DOHH2 (cell line): Measurements from ENCODE around the gene PDE4D.

Experiments
- H3F3A ChIP-seq: fragments of 200-600 bp; sonication (generic), shearing (Covaris generic); 2 replicates; pipeline ENCODE4 v1.6.0; 2016; ENCODE audit warnings: antibody characterized with exemption, mild to moderate bottlenecking; ENCODE audit not compliant: control insufficient read depth, insufficient read depth
- H3K27ac ChIP-seq: fragments of 200-600 bp; sonication (generic); 2 replicates; pipeline ENCODE4 v1.5.1; 2014; ENCODE audit warnings: low read depth, mild to moderate bottlenecking, low read length, moderate library complexity
- H3K27me3 ChIP-seq: fragments of 200-600 bp; sonication (generic); 2 replicates; pipeline ENCODE4 v1.6.1; 2014; ENCODE audit warnings: mild to moderate bottlenecking, low read length, mixed read lengths; ENCODE audit not compliant: control insufficient read depth
- H3K36me3 ChIP-seq: fragments of 200-600 bp; sonication (generic); 2 replicates; pipeline ENCODE4 v1.6.1; 2014; ENCODE audit warnings: mild to moderate bottlenecking, low read length, moderate library complexity, mixed read lengths; ENCODE audit not compliant: control insufficient read depth
- H3K4me1 ChIP-seq: fragments of 200-600 bp; sonication (generic); 2 replicates; pipeline ENCODE4 v1.6.1; 2014; ENCODE audit warnings: mild to moderate bottlenecking, low read length, mixed read lengths; ENCODE audit not compliant: control insufficient read depth
- H3K4me2 ChIP-seq: fragments of 200-600 bp; sonication (generic); 2 replicates; pipeline ENCODE4 v1.6.0; 2014; ENCODE audit warnings: mild to moderate bottlenecking, low read length, moderate library complexity
- H3K4me3 ChIP-seq: fragments of 200-600 bp; sonication (generic); 2 replicates; pipeline ENCODE4 v1.5.1; 2014; ENCODE audit warnings: mild to moderate bottlenecking, low read length, mixed read lengths
- H3K79me2 ChIP-seq: fragments of 200-600 bp; sonication (generic); 2 replicates; pipeline ENCODE4 v1.6.1; 2014; ENCODE audit warnings: mild to moderate bottlenecking, low read length, mixed read lengths; ENCODE audit not compliant: control insufficient read depth
- H3K9me2 ChIP-seq: fragments of 200-600 bp; sonication (generic); replicated peaks from 2 replicates; pipeline ENCODE4 v1.6.1; 2014; ENCODE audit warnings: mild to moderate bottlenecking, low read length, mixed read lengths; ENCODE audit not compliant: control insufficient read depth
- H3K9me3 ChIP-seq: fragments of 200-600 bp; sonication (generic); 2 replicates; pipeline ENCODE4 v1.6.1; 2014; ENCODE audit warnings: antibody characterized with exemption, low read length, mixed read lengths; ENCODE audit not compliant: control insufficient read depth, insufficient read depth
- H4K20me1 ChIP-seq: fragments of 200-600 bp; sonication (generic); 2 replicates; pipeline ENCODE4 v1.6.0; 2014; ENCODE audit warnings: low read depth, mild to moderate bottlenecking, antibody characterized with exemption, low read length, moderate library complexity; ENCODE audit not compliant: control insufficient read depth, insufficient read depth
- EZH2phosphoT487 ChIP-seq: fragments of 200-600 bp; sonication (generic); IDR thresholded peaks from 2 replicates; pipeline ENCODE4 v1.6.1; 2017; ENCODE audit warnings: borderline replicate concordance, mild to moderate bottlenecking, antibody characterized with exemption, low read length, moderate library complexity, mixed read lengths
- TF ChIP-seq, protein P1 (sequence below): fragments of 200-600 bp; sonication (generic); IDR thresholded peaks from one replicate; pipeline ENCODE4 v1.5.1; 2014; ENCODE audit warnings: antibody characterized with exemption, mild to moderate bottlenecking, low read depth, low read length; ENCODE audit not compliant: poor library complexity, severe bottlenecking

PDE4D gene

DNA sequence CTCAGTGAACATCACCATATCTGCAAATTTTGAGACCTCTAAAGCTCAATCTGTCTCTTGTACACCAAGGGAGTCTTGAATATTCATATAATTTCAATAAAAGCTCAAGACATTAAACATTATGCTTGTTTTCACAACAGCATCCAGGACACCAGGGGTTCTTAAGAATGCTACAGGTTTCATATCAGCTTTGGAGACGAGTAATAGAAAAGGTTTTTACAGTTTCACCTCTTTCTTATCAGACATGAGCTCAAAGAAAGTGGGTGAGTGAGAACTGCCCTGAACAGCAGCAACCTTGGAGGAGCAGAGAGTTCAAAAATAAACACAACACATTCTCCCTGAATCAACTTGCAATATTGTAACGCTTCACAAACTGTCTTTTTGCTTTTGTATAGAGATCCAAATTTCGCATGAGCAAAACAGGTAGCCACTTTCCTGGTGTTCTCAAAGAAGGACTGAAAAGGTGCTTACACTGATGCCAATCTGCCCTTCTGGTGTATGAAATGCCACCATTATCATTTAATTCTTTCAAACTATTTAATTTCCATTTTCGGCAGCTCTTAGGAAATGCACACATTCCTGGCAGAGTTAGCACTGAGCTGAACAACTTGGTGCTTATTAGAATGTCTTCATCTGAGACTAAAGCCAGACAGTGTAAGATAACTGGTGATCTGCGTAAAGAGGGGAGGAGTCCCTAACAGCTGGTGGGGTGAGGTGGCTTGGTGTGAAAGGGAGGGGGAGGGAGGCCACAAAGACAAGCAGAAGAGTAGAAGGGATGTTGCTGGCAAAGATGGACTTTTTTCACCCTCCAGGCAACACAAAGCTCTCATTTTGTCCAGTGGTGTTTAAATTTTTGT is 535.3 kb downstream of the PDE4D start:
- H3K4me2 ChIP-seq = no peak overlapping the region
- no peak overlapping the region for H3K4me3 ChIP-seq
- H3K27ac ChIP-seq = no peak overlapping the region
- H4K20me1 ChIP-seq = no peaks in the 10 kb centered on the region
- no peaks in the 10 kb centered on the region for H3K9me3 ChIP-seq
- H3K36me3 ChIP-seq = no peaks in the 10 kb centered on the region
- TF ChIP-seq, protein P1, sequence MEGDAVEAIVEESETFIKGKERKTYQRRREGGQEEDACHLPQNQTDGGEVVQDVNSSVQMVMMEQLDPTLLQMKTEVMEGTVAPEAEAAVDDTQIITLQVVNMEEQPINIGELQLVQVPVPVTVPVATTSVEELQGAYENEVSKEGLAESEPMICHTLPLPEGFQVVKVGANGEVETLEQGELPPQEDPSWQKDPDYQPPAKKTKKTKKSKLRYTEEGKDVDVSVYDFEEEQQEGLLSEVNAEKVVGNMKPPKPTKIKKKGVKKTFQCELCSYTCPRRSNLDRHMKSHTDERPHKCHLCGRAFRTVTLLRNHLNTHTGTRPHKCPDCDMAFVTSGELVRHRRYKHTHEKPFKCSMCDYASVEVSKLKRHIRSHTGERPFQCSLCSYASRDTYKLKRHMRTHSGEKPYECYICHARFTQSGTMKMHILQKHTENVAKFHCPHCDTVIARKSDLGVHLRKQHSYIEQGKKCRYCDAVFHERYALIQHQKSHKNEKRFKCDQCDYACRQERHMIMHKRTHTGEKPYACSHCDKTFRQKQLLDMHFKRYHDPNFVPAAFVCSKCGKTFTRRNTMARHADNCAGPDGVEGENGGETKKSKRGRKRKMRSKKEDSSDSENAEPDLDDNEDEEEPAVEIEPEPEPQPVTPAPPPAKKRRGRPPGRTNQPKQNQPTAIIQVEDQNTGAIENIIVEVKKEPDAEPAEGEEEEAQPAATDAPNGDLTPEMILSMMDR = no peak
- no peak for TF ChIP-seq EZH2phosphoT487
- no peaks in the 10 kb centered on the region for H3K4me1 ChIP-seq
- H3K9me2 ChIP-seq = no peaks in the 10 kb centered on the region
- no peaks in the 10 kb centered on the region for H3F3A ChIP-seq
- H3K27me3 ChIP-seq = 0 out of 2 replicates have a peak, but pooled peaks cover 3% of the 10 kb centered on the region
- H3K79me2 ChIP-seq = no peaks in the 10 kb centered on the region

DNA sequence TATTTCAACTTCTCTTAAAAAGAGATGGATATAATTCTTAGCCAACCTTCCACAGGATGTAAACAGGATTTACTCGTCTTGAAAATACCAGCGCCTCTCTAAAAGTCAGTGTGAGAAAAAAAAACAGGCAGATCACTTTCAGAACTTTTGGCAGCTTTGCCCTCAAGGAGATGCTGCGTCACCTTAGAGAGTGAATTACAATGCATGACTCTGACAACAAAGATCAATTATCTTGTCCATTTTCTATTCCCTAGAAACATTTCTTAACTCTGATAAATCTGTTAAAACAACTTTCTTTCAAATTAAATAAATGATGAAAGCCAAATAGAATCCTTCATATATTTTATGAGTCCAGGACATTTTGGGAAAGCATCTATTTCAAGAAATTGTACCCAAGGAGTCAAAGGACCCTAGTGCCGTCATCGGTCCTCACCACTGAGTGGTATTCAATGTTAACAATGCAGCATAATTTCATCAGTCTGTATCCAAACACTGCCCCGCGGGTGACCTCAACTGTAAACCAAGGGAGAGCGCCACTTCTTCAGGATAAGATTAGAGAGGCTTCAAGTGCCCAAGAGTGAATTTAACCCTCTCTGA is 536.0 kb downstream of the PDE4D start:
- no peaks in the 10 kb centered on the region for H3K79me2 ChIP-seq
- no peaks in the 10 kb centered on the region for H3K9me2 ChIP-seq
- H4K20me1 ChIP-seq = no peaks in the 10 kb centered on the region
- no peaks in the 10 kb centered on the region for H3K4me1 ChIP-seq
- no peaks in the 10 kb centered on the region for H3K9me3 ChIP-seq
- no peaks in the 10 kb centered on the region for H3K36me3 ChIP-seq
- H3K4me3 ChIP-seq = no peak overlapping the region
- no peak overlapping the region for H3K27ac ChIP-seq
- TF ChIP-seq EZH2phosphoT487 = no peak
- TF ChIP-seq, protein P1 = no peak
- H3F3A ChIP-seq = no peaks in the 10 kb centered on the region
- H3K4me2 ChIP-seq = no peak overlapping the region
- H3K27me3 ChIP-seq = no peaks in the 10 kb centered on the region

DNA sequence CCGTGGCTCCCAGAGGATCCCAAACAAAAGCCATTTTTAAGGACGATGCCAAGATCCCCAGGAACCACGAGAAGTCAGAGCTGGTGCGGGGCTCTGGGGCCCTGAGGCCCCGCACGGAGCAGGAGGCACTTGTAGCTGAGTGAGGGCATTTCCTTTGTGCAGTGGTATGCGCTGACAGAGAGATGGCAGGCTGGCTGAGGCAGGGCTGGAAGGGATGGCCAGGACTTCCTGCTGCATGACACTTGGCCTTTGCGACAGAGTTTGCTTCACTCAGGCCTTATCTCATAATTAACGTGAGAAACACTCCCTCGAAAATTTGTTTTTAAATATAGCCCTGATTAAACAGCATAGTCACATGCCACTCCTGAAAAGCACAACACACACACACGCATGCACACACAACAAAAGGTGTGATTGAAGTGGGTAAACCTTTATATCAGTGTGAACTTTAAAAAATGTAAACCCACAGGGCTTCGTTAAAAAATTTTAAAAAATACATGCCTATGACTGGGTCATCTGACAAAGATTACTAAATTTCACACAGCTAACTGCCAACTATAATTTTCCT is 536.6 kb downstream of the PDE4D start:
- Histone ChIP-seq H3K27me3 (0 out of 2 replicates have a peak, but pooled peaks cover 2% of the 10 kb centered on the region), H3K4me3 (no peak overlapping the region), H3K36me3 (no peaks in the 10 kb centered on the region), H3K9me2 (no peaks in the 10 kb centered on the region), H3F3A (no peaks in the 10 kb centered on the region), H3K4me2 (no peak overlapping the region), H3K27ac (no peak overlapping the region), H3K79me2 (no peaks in the 10 kb centered on the region), H3K4me1 (no peaks in the 10 kb centered on the region), H3K9me3 (no peaks in the 10 kb centered on the region), H4K20me1 (no peaks in the 10 kb centered on the region)
- TF ChIP-seq EZH2phosphoT487 = no peak
- TF ChIP-seq, protein P1 = no peak
